ENCODE results near the gene ABCD3.

DNA sequence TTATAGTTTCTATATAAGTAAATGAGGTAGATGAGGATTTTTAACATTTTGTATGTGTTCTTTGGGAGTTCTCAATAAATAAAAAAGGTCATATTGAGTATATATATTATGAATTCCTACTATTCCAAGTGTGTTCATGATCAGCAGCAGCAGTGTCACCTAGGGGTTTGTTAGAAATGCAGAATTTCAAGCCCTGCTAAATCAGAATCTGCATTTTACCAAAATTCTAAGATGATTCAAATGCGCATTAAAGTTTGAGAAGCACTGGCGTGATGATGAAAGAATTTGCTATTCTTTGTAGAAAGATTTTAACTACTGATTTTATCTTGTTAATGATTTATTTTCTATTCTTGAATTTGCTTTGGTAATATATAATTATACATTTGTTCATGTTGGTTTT lies 94.6 kb downstream of the ABCD3 start:
- TF ChIP-seq EZH2phosphoT487 (IDR thresholded peaks at IDR 0.05; ENCODE audit: low read length) (no peak), EZH2 (optimal IDR thresholded peaks at IDR 0.05; ENCODE audit: low read depth, low read length) (no peak)
- TF ChIP-seq, protein P1, sequence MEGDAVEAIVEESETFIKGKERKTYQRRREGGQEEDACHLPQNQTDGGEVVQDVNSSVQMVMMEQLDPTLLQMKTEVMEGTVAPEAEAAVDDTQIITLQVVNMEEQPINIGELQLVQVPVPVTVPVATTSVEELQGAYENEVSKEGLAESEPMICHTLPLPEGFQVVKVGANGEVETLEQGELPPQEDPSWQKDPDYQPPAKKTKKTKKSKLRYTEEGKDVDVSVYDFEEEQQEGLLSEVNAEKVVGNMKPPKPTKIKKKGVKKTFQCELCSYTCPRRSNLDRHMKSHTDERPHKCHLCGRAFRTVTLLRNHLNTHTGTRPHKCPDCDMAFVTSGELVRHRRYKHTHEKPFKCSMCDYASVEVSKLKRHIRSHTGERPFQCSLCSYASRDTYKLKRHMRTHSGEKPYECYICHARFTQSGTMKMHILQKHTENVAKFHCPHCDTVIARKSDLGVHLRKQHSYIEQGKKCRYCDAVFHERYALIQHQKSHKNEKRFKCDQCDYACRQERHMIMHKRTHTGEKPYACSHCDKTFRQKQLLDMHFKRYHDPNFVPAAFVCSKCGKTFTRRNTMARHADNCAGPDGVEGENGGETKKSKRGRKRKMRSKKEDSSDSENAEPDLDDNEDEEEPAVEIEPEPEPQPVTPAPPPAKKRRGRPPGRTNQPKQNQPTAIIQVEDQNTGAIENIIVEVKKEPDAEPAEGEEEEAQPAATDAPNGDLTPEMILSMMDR (IDR thresholded peaks at IDR 0.05; ENCODE audit: low read length), result no peak

Measured in MM.1S (cell line).